ENCODE results near the gene ATP6V1G2.
"Not testable (repeated sequence)": the region's sequence is repeated elsewhere in the genome, so short reads cannot be mapped to it uniquely, and the experiment has no call there.

The ATP6V1G2 gene

DNA sequence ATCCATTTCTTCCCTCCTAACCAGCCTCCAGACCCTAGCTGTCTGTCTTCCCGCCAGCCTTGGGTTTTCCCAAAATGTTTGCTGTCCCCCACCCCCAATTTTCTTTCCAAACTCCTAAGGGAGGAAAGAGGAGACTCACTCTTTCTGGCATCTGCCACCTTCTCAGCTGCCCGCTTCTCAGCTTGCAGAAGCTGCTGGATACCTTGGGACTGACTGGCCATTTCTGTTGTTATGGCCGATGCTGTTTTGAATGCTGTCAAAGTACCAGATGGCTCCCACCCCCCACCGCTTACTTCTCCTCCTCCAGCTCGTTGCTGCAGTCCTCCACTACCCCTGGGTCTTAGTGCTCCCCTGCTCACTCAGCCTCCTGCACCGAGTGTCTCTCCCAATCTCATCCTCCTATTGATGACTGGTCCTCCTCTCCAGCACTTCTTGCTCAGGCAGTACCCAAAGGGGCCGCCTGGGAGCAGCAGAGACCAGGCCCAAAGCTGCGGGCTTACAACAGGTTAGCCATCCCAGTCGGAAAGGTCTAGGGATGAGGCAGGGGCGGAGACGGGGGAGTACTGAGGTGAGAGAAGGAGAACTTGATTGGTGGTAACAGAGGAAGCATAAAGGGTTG is at the start of gene ATP6V1G2:
Gene ATP6V1G2 (minus strand): TSS at position 270 of the 619 bp plus-strand sequence. CDS start 49 bp downstream, at position 221.
- peak; percentile 93 for DNase-seq

DNA sequence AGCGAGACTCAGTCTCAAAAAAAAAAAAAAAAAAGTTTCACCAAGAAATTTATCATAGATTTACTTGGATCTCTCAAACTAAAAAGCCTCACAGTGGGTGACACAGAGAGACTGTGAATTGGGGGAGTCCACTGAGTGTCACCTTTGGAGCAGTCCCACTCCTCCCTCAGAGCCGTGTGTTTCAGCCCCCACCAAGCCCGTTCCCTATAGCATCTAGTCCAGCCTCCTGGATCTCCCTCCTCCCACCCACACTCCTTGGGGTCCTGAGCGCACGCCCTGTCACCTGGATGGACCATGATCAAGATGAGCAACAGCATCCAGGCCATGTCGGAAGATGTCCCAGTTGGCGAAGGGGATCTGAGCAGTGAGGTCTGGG is 46.0 kb upstream of the ATP6V1G2 start:
- no peak for DNase-seq

DNA sequence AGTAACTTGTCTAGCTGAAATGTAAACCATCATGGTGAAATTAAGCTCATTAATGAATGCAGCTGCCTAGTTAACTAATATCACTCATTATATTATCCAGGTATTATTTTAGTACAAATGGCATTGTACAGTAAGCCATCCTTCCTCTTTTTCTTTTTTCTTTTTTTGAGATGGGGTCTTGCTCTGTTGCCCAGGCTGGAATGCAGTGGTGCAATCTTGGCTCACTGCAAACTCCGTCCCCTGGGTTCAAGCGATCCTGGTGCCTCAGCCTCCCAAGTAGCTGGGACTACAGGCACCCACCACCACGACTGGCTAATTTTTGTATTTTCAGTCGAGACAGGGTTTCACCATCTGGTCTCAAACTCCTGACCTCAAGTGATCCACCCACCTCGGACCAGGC is 44.3 kb upstream of the ATP6V1G2 start:
- not testable (repeated sequence) for DNase-seq

DNA sequence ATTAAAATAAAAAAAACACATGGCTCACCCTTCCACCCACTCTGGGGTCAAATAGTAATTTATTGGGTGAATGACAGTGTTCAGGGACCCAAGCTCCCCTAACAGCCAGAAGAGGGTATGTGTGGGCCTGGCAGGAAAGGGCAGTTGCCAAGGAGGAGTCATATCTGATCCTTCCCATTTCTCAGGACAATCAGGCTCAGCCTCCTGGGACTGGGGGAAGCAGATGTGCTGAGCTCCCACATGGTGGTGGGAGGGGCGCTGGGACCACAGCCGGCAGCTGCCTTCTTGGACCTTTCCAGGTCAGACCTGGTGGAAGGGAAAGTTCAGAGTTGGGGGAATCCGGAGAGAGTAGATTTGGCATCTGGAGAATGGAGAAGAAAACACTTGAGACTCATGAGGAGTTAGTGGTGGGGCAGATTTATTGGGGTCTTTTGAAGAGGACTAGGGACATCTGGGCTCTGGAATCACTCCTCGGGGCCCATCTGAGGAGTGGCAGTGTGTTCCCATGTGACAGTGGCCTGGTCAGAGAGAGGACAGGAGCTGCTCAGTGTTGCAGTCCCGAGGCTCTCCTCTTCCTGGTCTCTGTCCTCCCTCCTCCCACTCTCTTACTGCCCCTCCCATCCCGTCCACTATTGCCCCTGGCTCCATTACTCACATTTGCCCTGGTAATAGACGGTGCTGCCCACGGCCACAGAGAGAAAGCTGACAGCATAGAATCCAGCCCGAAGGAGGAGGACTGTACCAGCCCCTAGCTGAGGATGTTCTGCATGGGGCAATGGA is 42.7 kb upstream of the ATP6V1G2 start:
- no peak for DNase-seq

DNA sequence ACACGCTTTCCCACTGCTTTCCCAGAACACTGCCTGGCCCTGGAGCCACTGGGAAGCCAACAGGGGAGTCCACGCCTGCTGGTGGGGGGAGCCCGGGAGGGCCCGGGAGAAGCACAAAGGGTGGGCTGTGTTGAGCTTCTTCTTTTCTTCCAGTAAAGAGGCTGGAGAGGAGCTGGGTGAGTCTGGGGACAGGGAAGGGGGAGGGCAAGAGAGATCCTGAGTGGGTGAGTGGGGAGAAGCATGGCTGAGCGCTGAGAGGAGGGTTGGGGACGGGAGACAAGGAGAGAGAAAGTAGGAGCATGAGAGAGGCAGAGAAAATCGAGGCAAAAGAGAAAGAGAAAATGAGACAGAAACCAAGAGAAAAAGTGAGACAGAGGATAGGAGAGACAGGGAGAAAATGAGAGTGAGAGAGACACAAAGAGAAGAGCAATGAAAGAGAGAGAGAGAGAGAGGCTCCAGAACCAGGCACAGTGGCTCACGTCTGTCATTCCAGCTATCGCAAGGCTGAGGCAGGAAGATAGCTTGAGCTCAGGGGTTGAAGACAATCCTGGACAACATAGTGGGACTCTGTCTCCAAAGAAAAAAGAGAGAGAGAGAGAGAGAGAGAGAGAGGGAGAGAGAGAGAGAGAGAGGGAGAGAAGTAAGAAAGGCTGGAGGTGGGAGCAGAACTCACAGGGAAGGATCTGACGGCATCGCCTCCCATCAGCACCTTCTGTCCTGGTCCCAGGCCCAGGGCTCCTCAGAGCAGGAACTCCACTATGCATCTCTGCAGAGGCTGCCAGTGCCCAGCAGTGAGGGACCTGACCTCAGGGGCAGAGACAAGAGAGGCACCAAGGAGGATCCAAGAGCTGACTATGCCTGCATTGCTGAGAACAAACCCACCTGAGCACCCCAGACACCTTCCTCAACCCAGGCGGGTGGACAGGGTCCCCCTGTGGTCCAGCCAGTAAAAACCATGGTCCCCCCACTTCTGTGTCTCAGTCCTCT is 41.7 kb upstream of the ATP6V1G2 start:
- no peak for DNase-seq

DNA sequence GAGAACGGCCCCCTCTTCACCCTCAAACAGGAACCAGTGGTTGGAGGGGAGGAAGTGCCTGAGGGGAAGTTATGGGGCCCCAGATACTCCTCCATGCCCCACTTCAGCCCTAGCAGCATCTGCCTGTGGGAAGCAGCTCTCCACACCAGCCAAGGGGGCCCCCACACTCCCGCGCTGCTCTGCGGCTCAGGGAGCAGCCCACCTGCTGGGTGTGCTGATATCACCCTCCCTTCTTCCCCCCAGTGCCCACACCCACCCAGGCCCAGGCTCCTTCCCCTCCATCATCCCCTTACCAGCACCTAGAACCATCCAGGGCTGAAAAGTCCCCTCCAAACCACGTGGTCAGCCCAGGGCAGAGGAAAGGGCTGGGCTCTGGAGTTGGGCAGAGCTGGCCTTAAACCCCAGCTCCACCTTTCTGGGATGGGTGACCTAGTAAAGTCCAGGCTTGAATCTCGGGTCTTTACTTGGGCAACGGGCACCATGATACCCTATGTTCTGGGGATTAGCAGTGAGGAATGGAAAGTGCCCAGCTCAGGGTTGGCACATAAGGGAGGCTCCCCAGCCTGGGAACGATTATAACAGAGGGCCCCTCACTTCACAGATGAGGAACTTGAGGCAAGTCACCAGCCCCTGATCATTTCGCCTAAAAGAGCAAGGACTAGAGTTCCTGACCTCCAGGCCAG is 40.3 kb upstream of the ATP6V1G2 start:
- peak; percentile 97 for DNase-seq

DNA sequence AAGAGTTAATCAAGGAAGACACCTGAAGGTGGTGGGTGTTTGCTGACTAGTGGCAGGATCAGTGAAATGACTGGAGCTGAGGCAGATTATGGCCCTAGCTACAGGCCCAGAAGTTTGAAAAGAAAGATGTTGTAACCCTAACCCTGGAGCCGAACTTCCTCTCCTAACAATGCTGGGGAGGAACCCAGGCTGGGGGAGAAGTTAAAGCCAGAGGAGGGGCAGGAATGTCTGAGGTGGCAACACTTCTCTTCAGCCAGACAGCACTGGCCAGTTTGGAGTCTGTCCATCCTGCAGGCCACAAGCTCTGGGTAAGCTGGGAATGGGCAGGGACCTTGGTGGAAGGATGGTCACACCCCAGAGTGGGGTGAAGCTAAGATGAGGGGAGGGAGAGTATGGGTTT is 39.6 kb upstream of the ATP6V1G2 start, which contains the start of gene LST1:
Gene LST1 (plus strand): TSS at position 270 of the 400 bp plus-strand sequence. CDS start 1,023 bp downstream, outside the sequence.
- peak; percentile 99 for DNase-seq

DNA sequence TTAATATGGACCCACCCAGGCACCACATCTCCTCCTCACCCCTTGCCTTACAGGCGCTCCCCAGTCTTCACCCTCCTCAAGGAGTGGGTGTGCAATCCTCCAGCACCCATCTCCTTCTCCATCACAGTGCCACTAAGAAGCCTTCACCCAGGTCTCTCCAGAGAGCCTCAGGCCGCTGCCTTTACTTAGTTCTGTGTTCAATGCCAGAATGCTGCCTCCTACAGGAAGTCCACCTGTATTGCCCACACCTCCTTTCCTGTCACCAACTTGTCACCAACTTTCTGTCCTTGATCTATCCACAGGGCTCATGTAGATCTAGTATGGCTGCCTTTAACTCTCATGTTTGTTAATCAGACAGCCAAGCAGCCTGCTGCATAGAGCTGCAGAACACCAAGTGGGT is 39.1 kb upstream of the ATP6V1G2 start:
- peak; percentile 46 to 64 for DNase-seq

DNA sequence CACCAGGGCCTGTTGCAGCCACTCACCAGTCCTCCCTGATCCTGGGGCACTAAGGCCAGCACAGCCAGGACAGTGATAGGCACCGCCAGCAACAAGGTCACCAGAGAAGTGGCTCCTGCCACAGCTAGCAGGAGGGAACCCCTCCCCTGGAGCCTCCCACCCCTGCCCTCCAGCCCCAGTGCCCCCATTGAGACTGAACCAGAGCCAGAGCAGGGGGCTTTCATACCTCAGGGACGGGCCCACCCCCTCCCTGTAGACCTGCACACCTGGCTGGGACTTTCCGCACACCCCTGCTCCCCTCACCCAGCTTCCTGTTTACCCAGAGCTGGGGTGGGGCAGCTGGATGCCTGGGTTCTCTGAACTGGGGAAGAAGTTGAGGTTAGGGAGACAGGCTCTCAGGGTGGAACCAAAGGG is 35.8 kb upstream of the ATP6V1G2 start, which contains the start of gene LTB:
Gene LTB (minus strand): TSS at position 195 of the 414 bp plus-strand sequence. CDS start 7 bp downstream, at position 188.
- DNase-seq: no peak

DNA sequence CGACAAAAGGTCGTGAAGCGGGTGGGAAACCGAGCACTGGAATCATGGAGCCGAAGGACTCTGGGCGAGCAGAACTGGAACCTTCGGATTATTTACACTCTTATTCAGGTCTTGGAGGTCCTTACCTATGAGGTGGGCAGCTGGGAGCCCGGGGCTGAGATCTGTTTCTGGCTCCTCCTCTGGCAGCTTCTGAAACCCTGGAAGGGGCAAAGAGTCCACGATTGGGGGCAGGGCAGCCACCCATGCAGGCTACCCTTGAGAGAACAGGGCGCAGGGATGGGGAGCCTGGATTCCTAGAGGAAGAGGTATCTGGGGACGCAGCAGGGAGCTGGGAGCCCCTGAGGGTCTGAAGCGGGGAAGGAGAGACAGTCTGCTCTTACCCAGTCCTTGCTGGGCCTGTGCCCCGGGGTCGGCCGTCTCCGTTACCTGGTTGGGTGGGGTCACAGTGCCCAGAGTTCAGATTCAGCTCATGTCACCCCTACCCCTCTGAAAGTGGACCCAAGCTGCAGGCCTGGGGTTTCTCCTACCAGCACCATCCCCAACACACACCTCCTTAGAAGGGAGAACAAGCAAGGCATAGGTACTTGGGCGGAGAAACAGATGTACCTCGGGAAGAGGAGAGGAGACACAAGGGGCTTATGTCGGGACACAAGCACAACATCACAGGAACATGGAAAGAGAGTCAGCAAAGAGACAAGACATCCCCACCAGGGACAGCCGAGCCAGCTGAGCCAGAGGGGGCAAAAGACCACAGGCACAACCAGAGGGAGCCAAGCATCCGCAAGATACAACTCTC is 35.2 kb upstream of the ATP6V1G2 start:
- DNase-seq: no peak

DNA sequence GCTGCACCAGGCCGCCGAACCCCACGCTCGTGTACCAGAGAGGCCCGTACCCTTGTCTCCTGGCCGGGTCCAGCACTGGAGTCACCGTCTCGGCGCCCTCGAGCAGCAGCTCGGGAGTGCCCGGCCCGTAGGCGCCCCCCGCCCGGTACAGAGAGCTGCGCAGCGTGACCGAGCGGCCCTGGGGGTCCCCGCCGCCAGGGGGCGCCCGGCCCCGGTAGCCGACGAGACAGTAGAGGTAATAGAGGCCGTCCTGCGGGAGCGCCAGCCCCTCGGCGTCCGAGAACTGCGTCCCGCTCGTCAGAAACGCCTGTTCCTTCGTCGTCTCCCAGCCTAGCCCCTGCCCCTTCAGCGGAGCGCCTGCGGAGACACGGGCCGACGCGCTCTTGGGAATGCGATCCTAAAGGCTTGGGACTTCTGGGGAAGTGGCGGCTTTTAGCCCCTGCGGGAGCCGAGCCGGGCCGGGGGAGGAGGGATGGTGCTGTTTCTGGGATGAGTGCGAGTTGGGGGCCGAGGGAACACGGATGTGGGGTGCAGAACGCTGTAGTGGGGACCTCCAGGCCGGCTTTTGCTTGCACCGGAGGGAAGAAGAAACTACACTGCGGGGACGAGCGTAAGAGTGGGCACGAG is 34.5 kb upstream of the ATP6V1G2 start:
- DNase-seq: peak; percentile 82 to 83

DNA sequence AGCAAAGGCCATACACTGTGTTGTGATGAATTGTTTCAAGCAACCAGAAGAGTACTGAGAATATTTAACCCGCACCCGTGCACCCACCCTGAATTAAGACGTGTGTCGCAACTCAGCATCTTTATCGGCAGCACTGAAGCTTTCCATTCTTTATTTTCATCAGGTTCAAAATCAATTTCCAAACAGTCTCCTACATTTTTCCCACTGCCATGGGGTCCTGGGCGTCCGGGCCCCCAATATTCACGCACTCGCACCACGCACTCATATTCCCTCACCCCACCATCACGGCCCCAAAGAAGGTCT is 34.0 kb upstream of the ATP6V1G2 start:
- no peak for DNase-seq

DNA sequence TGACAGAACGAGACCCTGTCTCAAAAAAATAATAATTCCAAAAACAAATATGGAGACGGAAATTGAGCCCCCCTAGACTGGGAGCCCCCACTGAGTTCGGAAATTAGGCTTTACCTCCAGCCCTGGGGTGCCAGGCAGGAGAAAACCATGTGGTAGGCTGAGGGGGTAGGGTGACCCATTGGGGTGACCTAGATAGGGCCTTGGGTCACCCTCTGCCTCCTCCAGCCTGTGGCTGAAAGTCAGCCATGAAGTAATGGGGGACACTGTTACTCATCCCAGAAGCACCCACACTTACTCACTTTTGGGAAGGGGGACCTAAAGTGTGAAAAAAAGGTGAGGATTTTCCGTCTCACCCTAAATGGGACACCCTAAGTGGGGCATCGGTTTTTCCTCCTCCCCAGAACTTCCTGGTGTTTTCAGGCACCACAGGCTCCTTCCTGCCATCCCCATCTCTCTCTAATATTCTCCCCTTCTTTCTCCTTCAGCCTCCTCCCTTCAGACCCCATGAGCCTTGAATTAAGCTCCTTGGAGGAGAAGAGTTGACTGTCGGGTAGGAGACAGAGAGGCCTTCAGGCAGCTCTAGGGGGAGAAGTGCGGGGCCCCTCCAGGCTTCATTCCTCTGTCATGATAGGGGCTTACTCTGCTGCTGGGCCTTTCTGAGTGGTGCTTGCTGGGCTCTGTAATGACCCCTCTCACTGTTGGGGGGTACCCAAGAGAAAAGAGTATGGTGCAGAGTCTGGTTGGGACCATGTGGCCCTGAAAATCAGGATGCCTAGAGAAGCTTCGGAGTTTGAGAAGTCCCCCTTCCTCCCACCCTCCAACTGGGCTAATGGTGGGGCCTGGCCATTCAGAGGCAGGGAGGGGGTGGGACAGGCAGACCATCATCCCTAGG is 33.4 kb upstream of the ATP6V1G2 start:
- no peak for DNase-seq

DNA sequence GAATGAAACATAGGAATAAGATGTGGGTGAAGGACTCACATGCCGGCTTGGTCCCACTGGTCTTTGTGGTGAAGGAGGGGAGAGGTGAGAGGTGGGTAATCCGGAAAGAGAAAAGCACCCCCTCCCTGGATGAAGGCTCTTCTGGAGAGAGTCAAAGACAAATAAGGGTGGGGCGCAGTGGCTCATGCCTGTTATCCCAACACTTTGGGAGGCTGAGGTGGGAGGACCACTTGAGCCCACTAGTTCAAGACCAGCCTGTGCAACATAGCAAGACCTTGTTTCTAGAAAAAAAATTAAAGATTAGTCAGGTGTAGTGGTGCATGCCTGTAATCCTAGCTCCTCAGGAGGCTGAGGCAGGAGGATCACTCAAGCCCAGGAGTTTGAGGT is 32.7 kb upstream of the ATP6V1G2 start:
- no peak for DNase-seq

DNA sequence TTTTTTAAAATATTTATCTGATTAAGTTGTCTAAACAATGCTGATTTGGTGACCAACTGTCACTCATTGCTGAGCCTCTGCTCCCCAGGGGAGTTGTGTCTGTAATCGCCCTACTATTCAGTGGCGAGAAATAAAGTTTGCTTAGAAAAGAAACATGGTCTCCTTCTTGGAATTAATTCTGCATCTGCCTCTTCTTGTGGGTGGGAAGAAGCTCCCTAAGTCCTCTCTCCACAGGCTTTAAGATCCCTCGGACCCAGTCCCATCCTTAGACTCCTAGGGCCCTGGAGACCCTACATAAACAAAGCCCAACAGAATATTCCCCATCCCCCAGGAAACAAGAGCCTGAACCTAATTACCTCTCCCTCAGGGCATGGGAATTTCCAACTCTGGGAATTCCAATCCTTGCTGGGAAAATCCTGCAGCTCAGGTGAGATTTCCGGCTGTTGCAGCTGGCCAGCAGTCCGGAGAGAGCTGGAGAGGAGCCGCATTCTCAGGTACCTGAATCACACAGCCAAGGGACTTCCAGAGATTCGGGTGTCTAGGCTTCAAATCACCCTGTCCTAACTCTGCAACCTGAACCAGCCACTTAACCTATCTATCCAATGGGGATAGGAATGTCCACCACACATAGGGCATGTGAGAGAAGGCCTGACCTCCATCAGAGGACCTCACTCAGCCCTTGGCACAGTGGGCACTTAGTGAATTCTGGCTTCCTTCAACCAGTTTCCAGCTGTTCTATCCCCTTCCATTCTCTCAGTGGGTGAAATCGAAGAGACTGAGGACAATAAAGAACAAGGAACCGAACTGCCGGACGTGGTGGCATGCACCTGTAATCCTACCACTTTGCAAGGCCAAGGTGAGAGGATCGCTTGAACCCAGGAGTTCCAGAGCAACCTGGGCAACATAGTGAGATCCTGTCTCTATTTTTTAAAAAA is 32.0 kb upstream of the ATP6V1G2 start:
- no peak for DNase-seq

DNA sequence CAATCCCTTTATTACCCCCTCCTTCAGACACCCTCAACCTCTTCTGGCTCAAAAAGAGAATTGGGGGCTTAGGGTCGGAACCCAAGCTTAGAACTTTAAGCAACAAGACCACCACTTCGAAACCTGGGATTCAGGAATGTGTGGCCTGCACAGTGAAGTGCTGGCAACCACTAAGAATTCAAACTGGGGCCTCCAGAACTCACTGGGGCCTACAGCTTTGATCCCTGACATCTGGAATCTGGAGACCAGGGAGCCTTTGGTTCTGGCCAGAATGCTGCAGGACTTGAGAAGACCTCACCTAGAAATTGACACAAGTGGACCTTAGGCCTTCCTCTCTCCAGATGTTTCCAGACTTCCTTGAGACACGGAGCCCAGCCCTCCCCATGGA is 31.2 kb upstream of the ATP6V1G2 start:
- no peak for DNase-seq

DNA sequence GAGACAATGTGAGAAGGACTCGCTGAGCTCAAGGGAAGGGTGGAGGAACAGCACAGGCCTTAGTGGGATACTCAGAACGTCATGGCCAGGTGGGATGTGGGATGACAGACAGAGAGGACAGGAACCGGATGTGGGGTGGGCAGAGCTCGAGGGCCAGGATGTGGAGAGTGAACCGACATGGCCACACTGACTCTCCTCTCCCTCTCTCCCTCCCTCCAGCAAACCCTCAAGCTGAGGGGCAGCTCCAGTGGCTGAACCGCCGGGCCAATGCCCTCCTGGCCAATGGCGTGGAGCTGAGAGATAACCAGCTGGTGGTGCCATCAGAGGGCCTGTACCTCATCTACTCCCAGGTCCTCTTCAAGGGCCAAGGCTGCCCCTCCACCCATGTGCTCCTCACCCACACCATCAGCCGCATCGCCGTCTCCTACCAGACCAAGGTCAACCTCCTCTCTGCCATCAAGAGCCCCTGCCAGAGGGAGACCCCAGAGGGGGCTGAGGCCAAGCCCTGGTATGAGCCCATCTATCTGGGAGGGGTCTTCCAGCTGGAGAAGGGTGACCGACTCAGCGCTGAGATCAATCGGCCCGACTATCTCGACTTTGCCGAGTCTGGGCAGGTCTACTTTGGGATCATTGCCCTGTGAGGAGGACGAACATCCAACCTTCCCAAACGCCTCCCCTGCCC is 30.6 kb upstream of the ATP6V1G2 start:
- no peak for DNase-seq

DNA sequence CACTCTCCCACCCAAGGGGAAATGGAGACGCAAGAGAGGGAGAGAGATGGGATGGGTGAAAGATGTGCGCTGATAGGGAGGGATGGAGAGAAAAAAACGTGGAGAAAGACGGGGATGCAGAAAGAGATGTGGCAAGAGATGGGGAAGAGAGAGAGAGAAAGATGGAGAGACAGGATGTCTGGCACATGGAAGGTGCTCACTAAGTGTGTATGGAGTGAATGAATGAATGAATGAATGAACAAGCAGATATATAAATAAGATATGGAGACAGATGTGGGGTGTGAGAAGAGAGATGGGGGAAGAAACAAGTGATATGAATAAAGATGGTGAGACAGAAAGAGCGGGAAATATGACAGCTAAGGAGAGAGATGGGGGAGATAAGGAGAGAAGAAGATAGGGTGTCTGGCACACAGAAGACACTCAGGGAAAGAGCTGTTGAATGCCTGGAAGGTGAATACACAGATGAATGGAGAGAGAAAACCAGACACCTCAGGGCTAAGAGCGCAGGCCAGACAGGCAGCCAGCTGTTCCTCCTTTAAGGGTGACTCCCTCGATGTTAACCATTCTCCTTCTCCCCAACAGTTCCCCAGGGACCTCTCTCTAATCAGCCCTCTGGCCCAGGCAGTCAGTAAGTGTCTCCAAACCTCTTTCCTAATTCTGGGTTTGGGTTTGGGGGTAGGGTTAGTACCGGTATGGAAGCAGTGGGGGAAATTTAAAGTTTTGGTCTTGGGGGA is 29.7 kb upstream of the ATP6V1G2 start:
- DNase-seq: no peak

Measured in AML-193 (cell line).